HEK293 (cell line): Measurements from ENCODE around the gene NNT.

ENCODE experiments used
- GLI2 ChIP-seq: fragments of 450-650 bp; formaldehyde crosslinking; IDR thresholded peaks from 2 replicates; pipeline ENCODE4; 2017; ENCODE audit warnings: missing biosample characterization, missing genetic modification characterization, low read depth, borderline replicate concordance
- GLIS1 ChIP-seq: fragments of 450-650 bp; formaldehyde crosslinking; IDR thresholded peaks from 2 replicates; pipeline ENCODE4 v1.5.1; 2016; ENCODE audit warnings: missing biosample characterization, missing genetic modification characterization
- MYNN ChIP-seq: fragments of 450-650 bp; formaldehyde crosslinking; IDR thresholded peaks from 2 replicates; pipeline ENCODE4 v1.5.1; 2016; ENCODE audit warnings: missing biosample characterization, missing genetic modification characterization, borderline replicate concordance
- OVOL3 ChIP-seq: fragments of 450-650 bp; formaldehyde crosslinking; IDR thresholded peaks from 2 replicates; pipeline ENCODE4 v1.5.1; 2016; ENCODE audit warnings: missing biosample characterization, missing genetic modification characterization
- PRDM2 ChIP-seq: fragments of 450-650 bp; formaldehyde crosslinking; IDR thresholded peaks from 2 replicates; pipeline ENCODE4 v1.5.1; 2016; ENCODE audit warnings: missing biosample characterization, missing genetic modification characterization, borderline replicate concordance
- SCRT2 ChIP-seq: fragments of 450-650 bp; formaldehyde crosslinking; IDR thresholded peaks from 2 replicates; pipeline ENCODE4 v1.5.1; 2016; ENCODE audit warnings: missing biosample characterization, missing genetic modification characterization
- ZBTB20 ChIP-seq: fragments of 450-650 bp; formaldehyde crosslinking; IDR thresholded peaks from 2 replicates; pipeline ENCODE4 v1.5.1; 2016; ENCODE audit warnings: missing biosample characterization, missing genetic modification characterization
- ZNF10 ChIP-seq: fragments of 450-650 bp; formaldehyde crosslinking; IDR thresholded peaks from 2 replicates; pipeline ENCODE4 v1.5.1; 2017; ENCODE audit warnings: missing biosample characterization, missing genetic modification characterization
- ZNF16 ChIP-seq: fragments of 450-650 bp; formaldehyde crosslinking; IDR thresholded peaks from 2 replicates; pipeline ENCODE4 v1.5.1; 2016; ENCODE audit warnings: low read depth, missing biosample characterization, missing genetic modification characterization
- ZNF2 ChIP-seq: fragments of 450-650 bp; formaldehyde crosslinking; IDR thresholded peaks from 2 replicates; pipeline ENCODE4 v1.5.1; 2016; ENCODE audit warnings: missing biosample characterization, missing genetic modification characterization
- ZNF211 ChIP-seq: fragments of 450-650 bp; formaldehyde crosslinking; IDR thresholded peaks from 2 replicates; pipeline ENCODE4 v1.5.1; 2016; ENCODE audit warnings: low read depth, missing biosample characterization, missing genetic modification characterization
- ZNF239 ChIP-seq: fragments of 450-650 bp; formaldehyde crosslinking; IDR thresholded peaks from 2 replicates; pipeline ENCODE4 v1.5.1; 2016; ENCODE audit warnings: missing biosample characterization, missing genetic modification characterization
- ZNF266 ChIP-seq: fragments of 450-650 bp; formaldehyde crosslinking; IDR thresholded peaks from 2 replicates; pipeline ENCODE4 v1.5.1; 2016; ENCODE audit warnings: missing biosample characterization, missing genetic modification characterization, low read depth
- ZNF274 ChIP-seq, 2 experiments: fragments of 200-500 bp in 1 of 2; fragments of 450-650 bp in 1 of 2; sonication (Bioruptor generic) in 1 of 2; formaldehyde crosslinking in 1 of 2; IDR thresholded peaks; 2 replicates each; pipeline versions ENCODE4 v1.5.1 to v1.6.1; 2014 to 2016; ENCODE audit warnings: borderline replicate concordance in 1 of 2, inconsistent platforms in 1 of 2, low read length in 1 of 2, missing biosample characterization in 1 of 2, missing genetic modification characterization in 1 of 2
- ZNF335 ChIP-seq: fragments of 450-650 bp; formaldehyde crosslinking; conservative IDR thresholded peaks from 2 replicates; pipeline ENCODE4 v1.5.1; 2016; ENCODE audit warnings: missing biosample characterization, missing genetic modification characterization
- ZNF391 ChIP-seq: fragments of 450-650 bp; formaldehyde crosslinking; IDR thresholded peaks from 2 replicates; pipeline ENCODE4 v1.5.1; 2016; ENCODE audit warnings: low read depth, missing biosample characterization, missing genetic modification characterization, borderline replicate concordance
- ZNF423 ChIP-seq: fragments of 450-650 bp; formaldehyde crosslinking; IDR thresholded peaks from 2 replicates; pipeline ENCODE4 v1.5.1; 2016; ENCODE audit warnings: missing biosample characterization, missing genetic modification characterization
- ZNF426 ChIP-seq: fragments of 450-650 bp; formaldehyde crosslinking; IDR thresholded peaks from 2 replicates; pipeline ENCODE4 v1.5.1; 2017; ENCODE audit warnings: missing biosample characterization, missing genetic modification characterization, mild to moderate bottlenecking, inconsistent platforms, moderate library complexity
- ZNF558 ChIP-seq: fragments of 450-650 bp; formaldehyde crosslinking; IDR thresholded peaks from 2 replicates; pipeline ENCODE4 v1.5.1; 2016; ENCODE audit warnings: missing biosample characterization, missing genetic modification characterization
- ZNF561 ChIP-seq: fragments of 450-650 bp; IDR thresholded peaks from 2 replicates; pipeline ENCODE4 v1.5.1; 2018; ENCODE audit warnings: missing biosample characterization, missing genetic modification characterization, borderline replicate concordance
- ZNF692 ChIP-seq: fragments of 450-650 bp; formaldehyde crosslinking; IDR thresholded peaks from 2 replicates; pipeline ENCODE4 v1.5.1; 2016; ENCODE audit warnings: missing biosample characterization, missing genetic modification characterization
- ZNF76 ChIP-seq: fragments of 450-650 bp; formaldehyde crosslinking; IDR thresholded peaks from 2 replicates; pipeline ENCODE4; 2016; ENCODE audit warnings: low read depth, missing biosample characterization, missing genetic modification characterization, borderline replicate concordance
- ZNF785 ChIP-seq: fragments of 450-650 bp; formaldehyde crosslinking; IDR thresholded peaks from 2 replicates; pipeline ENCODE4 v1.5.1; 2016; ENCODE audit warnings: missing biosample characterization, missing genetic modification characterization
- ZNF791 ChIP-seq: fragments of 450-650 bp; formaldehyde crosslinking; IDR thresholded peaks from 2 replicates; pipeline ENCODE4 v1.5.1; 2016; ENCODE audit warnings: missing biosample characterization, missing genetic modification characterization
- ZNF837 ChIP-seq: fragments of 450-650 bp; formaldehyde crosslinking; IDR thresholded peaks from 2 replicates; pipeline ENCODE4 v1.5.1; 2016; ENCODE audit warnings: missing biosample characterization, missing genetic modification characterization
- ZSCAN5A ChIP-seq: fragments of 450-650 bp; formaldehyde crosslinking; IDR thresholded peaks from 2 replicates; pipeline ENCODE4 v1.5.1; 2016; ENCODE audit warnings: missing biosample characterization, missing genetic modification characterization
- TF ChIP-seq, protein P1 (sequence below): fragments of 450-650 bp; formaldehyde crosslinking; IDR thresholded peaks from 2 replicates; pipeline ENCODE4 v1.5.1; 2016; ENCODE audit warnings: missing biosample characterization, missing genetic modification characterization

Gene NNT

DNA sequence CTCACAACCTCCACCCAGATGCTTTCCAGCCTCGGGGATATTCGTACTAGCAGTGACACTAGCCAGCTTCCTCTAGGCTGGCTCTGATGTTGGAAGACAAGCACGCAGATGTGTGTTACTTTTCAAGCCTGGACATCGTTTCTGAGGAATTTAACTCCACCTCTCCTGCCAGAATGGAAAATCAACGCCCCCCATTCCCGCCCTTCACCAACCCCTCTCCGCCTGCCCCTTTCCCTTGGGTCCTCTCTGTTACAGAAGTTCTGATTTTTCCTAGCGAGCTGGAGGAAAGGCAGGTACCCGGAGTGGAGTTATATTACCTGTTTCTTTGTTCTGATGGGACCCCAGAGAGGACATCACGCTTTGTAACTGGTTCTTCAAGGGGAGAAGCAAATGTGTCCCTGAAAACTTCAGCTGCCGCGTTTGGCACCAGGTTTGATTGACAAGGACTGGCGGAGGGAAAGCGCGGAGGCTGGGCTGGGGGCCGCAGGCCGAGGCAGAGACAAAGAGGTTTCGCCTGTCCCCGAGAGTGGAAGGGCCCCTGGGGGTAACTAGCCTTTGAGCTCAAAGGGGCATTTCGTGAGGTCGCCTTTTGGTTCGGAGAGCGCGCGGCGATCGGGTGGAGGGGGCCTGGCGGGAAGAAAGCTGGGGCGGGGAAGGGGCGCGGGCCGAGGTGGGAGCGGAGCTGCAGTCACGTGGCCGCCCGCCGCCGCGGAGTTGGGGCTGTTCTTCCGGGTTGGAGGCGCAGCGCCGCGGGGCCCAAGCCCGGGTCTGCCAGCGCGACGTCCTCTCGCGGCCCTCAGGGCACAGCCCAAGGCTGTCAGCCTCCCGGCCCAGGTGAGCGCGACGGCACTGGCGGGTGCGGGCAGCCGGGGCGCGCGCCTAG, at the start of gene NNT (continued):
- TF ChIP-seq PRDM2 (tag by site-specific recombination): no peak
- no peak for TF ChIP-seq MYNN (tag by site-specific recombination)
- no peak for TF ChIP-seq ZNF791 (tag by site-specific recombination)
- TF ChIP-seq GLIS1 (tag by site-specific recombination): peak; percentile 63
- TF ChIP-seq ZNF2 (tag by site-specific recombination): peak; percentile 62
- no peak for TF ChIP-seq ZNF426 (tag by site-specific recombination)
- no peak for TF ChIP-seq ZNF211 (tag by site-specific recombination)
- TF ChIP-seq, protein P1, sequence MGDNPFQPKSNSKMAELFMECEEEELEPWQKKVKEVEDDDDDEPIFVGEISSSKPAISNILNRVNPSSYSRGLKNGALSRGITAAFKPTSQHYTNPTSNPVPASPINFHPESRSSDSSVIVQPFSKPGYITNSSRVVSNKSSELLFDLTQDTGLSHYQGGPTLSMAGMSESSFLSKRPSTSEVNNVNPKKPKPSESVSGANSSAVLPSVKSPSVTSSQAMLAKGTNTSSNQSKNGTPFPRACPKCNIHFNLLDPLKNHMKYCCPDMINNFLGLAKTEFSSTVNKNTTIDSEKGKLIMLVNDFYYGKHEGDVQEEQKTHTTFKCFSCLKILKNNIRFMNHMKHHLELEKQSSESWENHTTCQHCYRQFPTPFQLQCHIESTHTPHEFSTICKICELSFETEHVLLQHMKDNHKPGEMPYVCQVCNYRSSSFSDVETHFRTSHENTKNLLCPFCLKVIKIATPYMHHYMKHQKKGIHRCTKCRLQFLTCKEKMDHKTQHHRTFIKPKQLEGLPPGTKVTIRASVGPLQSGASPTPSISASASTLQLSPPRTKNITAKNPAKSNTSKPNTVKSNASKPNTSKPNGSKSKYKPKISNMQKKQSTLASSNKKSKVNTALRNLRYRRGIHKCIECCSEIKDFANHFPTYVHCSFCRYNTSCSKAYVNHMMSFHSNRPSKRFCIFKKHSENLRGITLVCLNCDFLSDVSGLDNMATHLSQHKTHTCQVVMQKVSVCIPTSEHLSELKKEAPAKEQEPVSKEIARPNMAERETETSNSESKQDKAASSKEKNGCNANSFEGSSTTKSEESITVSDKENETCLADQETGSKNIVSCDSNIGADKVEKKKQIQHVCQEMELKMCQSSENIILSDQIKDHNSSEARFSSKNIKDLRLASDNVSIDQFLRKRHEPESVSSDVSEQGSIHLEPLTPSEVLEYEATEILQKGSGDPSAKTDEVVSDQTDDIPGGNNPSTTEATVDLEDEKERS (tag by site-specific recombination): no peak
- no peak for TF ChIP-seq ZNF837 (tag by site-specific recombination)
- no peak; the same call in 1 of the 2 replicates for TF ChIP-seq ZNF561 (tag by site-specific recombination)
- no peak; the same call in none of the 2 replicates for TF ChIP-seq ZNF10 (tag by site-specific recombination)
- no peak for TF ChIP-seq ZNF239 (tag by site-specific recombination)
- TF ChIP-seq ZNF266: no peak
- TF ChIP-seq ZNF76 (tag by site-specific recombination): no peak; the same call in 1 of the 2 replicates
- no peak for TF ChIP-seq ZNF274 (IDR thresholded peaks at IDR 0.05; ENCODE audit: low read length)
- TF ChIP-seq ZNF274 (tag by site-specific recombination; IDR thresholded peaks at IDR 0.05; ENCODE audit: borderline replicate concordance): no peak
- no peak for TF ChIP-seq SCRT2 (tag by site-specific recombination)
- peak; percentile 98 for TF ChIP-seq ZNF335 (tag by site-specific recombination)
- no peak for TF ChIP-seq ZNF423
- TF ChIP-seq ZSCAN5A (tag by site-specific recombination): 0 out of 2 replicates have a peak, but pooled peaks have one; percentile 39
- no peak; the same call in 1 of the 2 replicates for TF ChIP-seq OVOL3 (tag by site-specific recombination)
- TF ChIP-seq ZBTB20: peak; percentile 71
- TF ChIP-seq ZNF558 (tag by site-specific recombination): no peak
- TF ChIP-seq ZNF16 (tag by site-specific recombination): no peak
- TF ChIP-seq ZNF785 (tag by site-specific recombination): no peak
- TF ChIP-seq ZNF391 (tag by site-specific recombination): no peak; the same call in 1 of the 2 replicates
- no peak for TF ChIP-seq GLI2 (tag by site-specific recombination)
- peak; percentile 67 for TF ChIP-seq ZNF692
